Hematopoietic multipotent progenitor cell (in vitro differentiated cells): ENCODE results near the gene LGR4. TPM values are rescaled to one million over a fixed set of nuclear protein-coding genes. Genes with fewer than 3 reads are reported as not detected.
"Not testable (repeated sequence)": the region's sequence is repeated elsewhere in the genome, so short reads cannot be mapped to it uniquely, and the experiment has no call there.

Experiments
- DNase-seq, 3 donors: peaks; one replicate each; pipeline ENCODE4 v3.0.0-alpha.2; 2011 to 2015; ENCODE audit warnings: low read depth in 2 of 3, low spot score in 2 of 3
- total RNA-seq: library from RNA; depleted of rRNA; stranded (reverse); fragments of >200 nt; gene quantifications from one replicate; pipeline ENCODE4 v1.2.3, GENCODE V29; 2012

Gene LGR4
- total RNA-seq, 1 donor, result 2.7 TPM

- no peak for DNase-seq
Observed at GRCh38 chr11:27355575-27356104, 117.0 kb downstream of the LGR4 start.

GRCh38 chr11:27354359-27354965 is 118.1 kb downstream of the LGR4 start:
- no peak for DNase-seq

GRCh38 chr11:27353593-27354358 is 118.8 kb downstream of the LGR4 start:
- DNase-seq, result no peak

GRCh38 chr11:27352781-27353180 is 119.8 kb downstream of the LGR4 start:
- no peak for DNase-seq

GRCh38 chr11:27350511-27350910 is 122.1 kb downstream of the LGR4 start:
- DNase-seq, result no peak

GRCh38 chr11:27349919-27350318 is 122.7 kb downstream of the LGR4 start:
- no peak for DNase-seq

- DNase-seq, result no peak
Observed at GRCh38 chr11:27348340-27348873, 124.2 kb downstream of the LGR4 start.

- no peak for DNase-seq
Observed at GRCh38 chr11:27347359-27348339, 124.9 kb downstream of the LGR4 start.

GRCh38 chr11:27339941-27340340 is 132.6 kb downstream of the LGR4 start:
- DNase-seq, result no peak

- DNase-seq, result not testable (repeated sequence)
Observed at GRCh38 chr11:27334764-27335163, 137.8 kb downstream of the LGR4 start.

- DNase-seq, result no peak
Observed at GRCh38 chr11:27331981-27332380, 140.6 kb downstream of the LGR4 start.

- DNase-seq, result no peak
Observed at GRCh38 chr11:27330633-27331270, 141.8 kb downstream of the LGR4 start.

- no peak for DNase-seq
Observed at GRCh38 chr11:27329867-27330632, 142.5 kb downstream of the LGR4 start.

GRCh38 chr11:27328614-27329013 is 144.0 kb downstream of the LGR4 start:
- DNase-seq, result no peak

- DNase-seq, result not testable (repeated sequence)
Observed at GRCh38 chr11:27327064-27327463, 145.5 kb downstream of the LGR4 start.

- not testable (repeated sequence) for DNase-seq
Observed at GRCh38 chr11:27322196-27322595, 150.4 kb downstream of the LGR4 start.

- not testable (repeated sequence) for DNase-seq
Observed at GRCh38 chr11:27321340-27321739, 151.2 kb downstream of the LGR4 start.

- DNase-seq, result no peak
Observed at GRCh38 chr11:27319072-27319471, 153.5 kb downstream of the LGR4 start.

GRCh38 chr11:27317751-27318150 is 154.8 kb downstream of the LGR4 start:
- no peak for DNase-seq
